ENCODE results near the gene HSD17B10.

The HSD17B10 gene

DNA sequence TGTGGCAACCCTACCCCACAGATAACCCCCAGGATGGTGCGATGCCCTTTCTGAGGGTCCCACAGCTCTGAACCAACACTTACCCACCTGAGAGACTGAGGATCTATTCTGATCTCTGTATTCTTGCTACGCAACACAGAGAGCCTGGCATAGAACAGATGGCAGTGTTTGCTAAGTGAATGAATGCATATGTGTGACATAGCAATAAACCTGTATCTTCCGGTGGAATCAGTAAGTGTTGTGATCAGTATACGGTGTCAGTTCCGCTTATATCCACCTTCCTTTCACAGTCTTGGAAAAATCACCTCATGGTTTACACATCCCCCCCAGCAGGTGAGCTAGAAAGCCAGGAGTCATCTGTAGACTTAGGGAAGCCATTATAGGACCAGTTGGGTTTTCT lies 5.9 kb upstream of the HSD17B10 start:
- TF ChIP-seq, protein P1, sequence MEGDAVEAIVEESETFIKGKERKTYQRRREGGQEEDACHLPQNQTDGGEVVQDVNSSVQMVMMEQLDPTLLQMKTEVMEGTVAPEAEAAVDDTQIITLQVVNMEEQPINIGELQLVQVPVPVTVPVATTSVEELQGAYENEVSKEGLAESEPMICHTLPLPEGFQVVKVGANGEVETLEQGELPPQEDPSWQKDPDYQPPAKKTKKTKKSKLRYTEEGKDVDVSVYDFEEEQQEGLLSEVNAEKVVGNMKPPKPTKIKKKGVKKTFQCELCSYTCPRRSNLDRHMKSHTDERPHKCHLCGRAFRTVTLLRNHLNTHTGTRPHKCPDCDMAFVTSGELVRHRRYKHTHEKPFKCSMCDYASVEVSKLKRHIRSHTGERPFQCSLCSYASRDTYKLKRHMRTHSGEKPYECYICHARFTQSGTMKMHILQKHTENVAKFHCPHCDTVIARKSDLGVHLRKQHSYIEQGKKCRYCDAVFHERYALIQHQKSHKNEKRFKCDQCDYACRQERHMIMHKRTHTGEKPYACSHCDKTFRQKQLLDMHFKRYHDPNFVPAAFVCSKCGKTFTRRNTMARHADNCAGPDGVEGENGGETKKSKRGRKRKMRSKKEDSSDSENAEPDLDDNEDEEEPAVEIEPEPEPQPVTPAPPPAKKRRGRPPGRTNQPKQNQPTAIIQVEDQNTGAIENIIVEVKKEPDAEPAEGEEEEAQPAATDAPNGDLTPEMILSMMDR (IDR thresholded peaks at IDR 0.05), result no peak
- no peaks in the 10 kb centered on the region for H3K36me3 ChIP-seq (ENCODE audit: control insufficient read depth, insufficient read depth, low read length)
- no peaks in the 10 kb centered on the region for H3K27me3 ChIP-seq (ENCODE audit: control insufficient read depth, insufficient read depth, low read length)
- H3K9ac ChIP-seq, result no peak overlapping the region
- H3K4me3 ChIP-seq (ENCODE audit: low read depth, low read length), result no peak overlapping the region
- H3K4me1 ChIP-seq, result no peaks in the 10 kb centered on the region
- peak overlapping the region; percentile 62 for H2AFZ ChIP-seq
- no peak overlapping the region for H3K27ac ChIP-seq
- H3K9me3 ChIP-seq (ENCODE audit: control insufficient read depth, low read length), result no peaks in the 10 kb centered on the region
- no peak overlapping the region for H3K4me2 ChIP-seq (ENCODE audit: low read length)
- H3K79me2 ChIP-seq, result peaks cover 3% of the 10 kb centered on the region

DNA sequence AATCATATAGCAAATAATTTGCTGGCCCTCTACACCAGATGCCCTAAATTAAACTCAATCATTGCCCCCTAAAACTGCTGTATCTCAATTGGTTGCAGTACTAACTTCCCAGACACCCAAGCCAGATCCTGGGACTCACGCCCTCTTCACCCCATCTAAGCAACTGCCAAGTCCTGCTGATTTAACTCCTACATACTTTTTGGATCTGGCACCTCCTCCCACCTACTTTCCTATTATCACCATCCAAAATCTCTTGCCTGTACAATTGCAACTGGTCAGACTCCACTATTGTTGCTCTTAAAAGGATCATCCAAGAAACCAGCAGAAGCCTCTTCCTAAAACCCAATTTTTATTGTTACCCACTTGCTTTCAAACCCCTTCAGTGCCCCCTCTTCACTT lies 4.7 kb upstream of the HSD17B10 start:
- TF ChIP-seq, protein P1 (IDR thresholded peaks at IDR 0.05), result no peak
- Histone ChIP-seq H3K9ac (no peak overlapping the region), H3K4me2 (ENCODE audit: low read length) (no peak overlapping the region), H3K9me3 (ENCODE audit: control insufficient read depth, low read length) (no peaks in the 10 kb centered on the region), H3K4me1 (no peaks in the 10 kb centered on the region), H2AFZ (no peak overlapping the region), H3K27me3 (ENCODE audit: control insufficient read depth, insufficient read depth, low read length) (no peaks in the 10 kb centered on the region), H3K27ac (no peak overlapping the region), H3K36me3 (ENCODE audit: control insufficient read depth, insufficient read depth, low read length) (no peaks in the 10 kb centered on the region), H3K79me2 (peaks cover 3% of the 10 kb centered on the region), H3K4me3 (ENCODE audit: low read depth, low read length) (no peak overlapping the region)

- no peak overlapping the region for H3K27ac ChIP-seq
Observed at GRCh38 chrX:53438174-53438831, 4.1 kb upstream of the HSD17B10 start.

GRCh38 chrX:53437206-53437605 lies 3.0 kb upstream of the HSD17B10 start:
- Histone ChIP-seq H3K4me3 (ENCODE audit: low read depth, low read length) (no peak overlapping the region), H3K27me3 (ENCODE audit: control insufficient read depth, insufficient read depth, low read length) (no peaks in the 10 kb centered on the region), H3K36me3 (ENCODE audit: control insufficient read depth, insufficient read depth, low read length) (no peaks in the 10 kb centered on the region), H3K79me2 (peaks cover 3% of the 10 kb centered on the region), H3K9ac (no peak overlapping the region), H2AFZ (no peak overlapping the region), H3K4me1 (no peaks in the 10 kb centered on the region), H3K9me3 (ENCODE audit: control insufficient read depth, low read length) (no peaks in the 10 kb centered on the region), H3K27ac (no peak overlapping the region), H3K4me2 (ENCODE audit: low read length) (no peak overlapping the region)
- TF ChIP-seq, protein P1 (IDR thresholded peaks at IDR 0.05), result no peak

More at GRCh38 chrX:53438174-53438831, 4.1 kb upstream of the HSD17B10 start:
- H3K9ac ChIP-seq, result no peak overlapping the region
- H2AFZ ChIP-seq, result no peak overlapping the region
- no peak overlapping the region for H3K4me3 ChIP-seq (ENCODE audit: low read depth, low read length)
- no peaks in the 10 kb centered on the region for H3K27me3 ChIP-seq (ENCODE audit: control insufficient read depth, insufficient read depth, low read length)
- no peak overlapping the region for H3K4me2 ChIP-seq (ENCODE audit: low read length)
- TF ChIP-seq, protein P1 (IDR thresholded peaks at IDR 0.05), result no peak
- H3K4me1 ChIP-seq, result no peaks in the 10 kb centered on the region
- peaks cover 3% of the 10 kb centered on the region for H3K79me2 ChIP-seq
- no peaks in the 10 kb centered on the region for H3K36me3 ChIP-seq (ENCODE audit: control insufficient read depth, insufficient read depth, low read length)
- H3K9me3 ChIP-seq (ENCODE audit: control insufficient read depth, low read length), result no peaks in the 10 kb centered on the region

GRCh38 chrX:53435997-53436396 lies 1.8 kb upstream of the HSD17B10 start:
- peaks cover 3% of the 10 kb centered on the region for H3K79me2 ChIP-seq
- H3K36me3 ChIP-seq (ENCODE audit: control insufficient read depth, insufficient read depth, low read length), result no peaks in the 10 kb centered on the region
- no peak overlapping the region for H2AFZ ChIP-seq
- no peaks in the 10 kb centered on the region for H3K4me1 ChIP-seq
- H3K27ac ChIP-seq, result no peak overlapping the region
- no peaks in the 10 kb centered on the region for H3K9me3 ChIP-seq (ENCODE audit: control insufficient read depth, low read length)
- H3K9ac ChIP-seq, result no peak overlapping the region
- H3K4me3 ChIP-seq (ENCODE audit: low read depth, low read length), result no peak overlapping the region
- TF ChIP-seq, protein P1 (IDR thresholded peaks at IDR 0.05), result peak; percentile 71
- no peak overlapping the region for H3K4me2 ChIP-seq (ENCODE audit: low read length)
- no peaks in the 10 kb centered on the region for H3K27me3 ChIP-seq (ENCODE audit: control insufficient read depth, insufficient read depth, low read length)
